Astrocyte (in vitro differentiated cells and primary cell): Measurements from ENCODE around the gene ARHGAP33. TPM values are rescaled to one million over a fixed set of nuclear protein-coding genes. Genes with fewer than 3 reads are reported as not detected.

Source experiments
- DNase-seq: peaks from one replicate; pipeline ENCODE4 v3.0.0-alpha.2; 2010; ENCODE audit warnings: low read depth
- FAIRE-seq: peaks from 2 replicates; lab custom pipeline; 2011; peaks lifted over from hg19 to GRCh38; lab: Jason Lieb, UNC
- H2AFZ ChIP-seq: 2 replicates; pipeline ENCODE4 v1.6.0; 2012; ENCODE audit warnings: low read depth, low read length, inconsistent platforms
- H3K27ac ChIP-seq: 2 replicates; pipeline ENCODE4 v1.5.1; 2011; ENCODE audit warnings: low read depth, low read length, inconsistent platforms
- H3K27me3 ChIP-seq: 2 replicates; pipeline ENCODE4 v1.6.0; 2011; ENCODE audit warnings: low read length, inconsistent platforms; ENCODE audit not compliant: insufficient read depth
- H3K36me3 ChIP-seq: 2 replicates; pipeline ENCODE4 v1.5.1; 2011; ENCODE audit warnings: low read length, inconsistent platforms; ENCODE audit not compliant: insufficient read depth
- H3K4me1 ChIP-seq: 2 replicates; pipeline ENCODE4 v1.5.1; 2011; ENCODE audit warnings: low read length, inconsistent platforms; ENCODE audit not compliant: insufficient read depth
- H3K4me2 ChIP-seq: 2 replicates; pipeline ENCODE4 v1.6.0; 2012; ENCODE audit warnings: low read length, inconsistent platforms
- H3K4me3 ChIP-seq: 2 replicates; pipeline ENCODE4 v1.5.1; 2011; ENCODE audit warnings: low read depth, mild to moderate bottlenecking, low read length, inconsistent platforms; ENCODE audit not compliant: insufficient read depth
- H3K79me2 ChIP-seq: 2 replicates; pipeline ENCODE4 v1.6.0; 2012; ENCODE audit warnings: mild to moderate bottlenecking, low read length, inconsistent platforms; ENCODE audit not compliant: insufficient read depth
- H3K9ac ChIP-seq: 2 replicates; pipeline ENCODE4 v1.6.0; 2012; ENCODE audit warnings: mild to moderate bottlenecking, low read length, inconsistent platforms
- H3K9me3 ChIP-seq: 2 replicates; pipeline ENCODE4 v1.5.1; 2012; ENCODE audit warnings: low read depth, mild to moderate bottlenecking, low read length, inconsistent platforms; ENCODE audit not compliant: insufficient read depth
- H4K20me1 ChIP-seq: 2 replicates; pipeline ENCODE4 v1.6.0; 2012; ENCODE audit warnings: low read length, inconsistent platforms; ENCODE audit not compliant: insufficient read depth
- H3K27ac Mint-ChIP-seq: one replicate; pipeline ENCODE4 v1.8.0; 2021; ENCODE audit warnings: mild to moderate bottlenecking, mixed read lengths; ENCODE audit not compliant: unreplicated experiment
- H3K27me3 Mint-ChIP-seq: one replicate; pipeline ENCODE4 v1.8.0; 2021; ENCODE audit warnings: low read depth, mixed read lengths; ENCODE audit not compliant: unreplicated experiment
- H3K36me3 Mint-ChIP-seq: one replicate; pipeline ENCODE4 v1.8.0; 2021; ENCODE audit warnings: low read depth, mixed read lengths; ENCODE audit not compliant: unreplicated experiment
- H3K4me1 Mint-ChIP-seq: one replicate; pipeline ENCODE4 v1.8.0; 2021; ENCODE audit warnings: low read depth, mixed read lengths; ENCODE audit not compliant: unreplicated experiment
- H3K4me3 Mint-ChIP-seq: one replicate; pipeline ENCODE4 v1.8.0; 2021; ENCODE audit warnings: mild to moderate bottlenecking, moderate library complexity, mixed read lengths; ENCODE audit not compliant: unreplicated experiment
- H3K9me3 Mint-ChIP-seq: one replicate; pipeline ENCODE4 v1.8.0; 2021; ENCODE audit warnings: mild to moderate bottlenecking, mixed read lengths; ENCODE audit not compliant: unreplicated experiment
- CTCF ChIP-seq: IDR thresholded peaks from 2 replicates; pipeline ENCODE4 v1.5.1; 2011; ENCODE audit warnings: low read depth, mild to moderate bottlenecking, inconsistent platforms, low read length, moderate library complexity; ENCODE audit not compliant: insufficient read depth
- EZH2 ChIP-seq: IDR thresholded peaks from 2 replicates; pipeline ENCODE4 v1.6.1; 2012; ENCODE audit warnings: mild to moderate bottlenecking, low read length, inconsistent platforms; ENCODE audit not compliant: insufficient read depth
- total RNA-seq: library from RNA; stranded (reverse); gene quantifications from 2 replicates; pipeline ENCODE4 v1.2.1, GENCODE V29; 2021

The ARHGAP33 gene
- total RNA-seq, 1 donor from 2014 or later = 5.5 TPM

GRCh38 chr19:35748106-35749020 lies 27.0 kb upstream of the ARHGAP33 start, which contains the start of gene LIN37:
Gene LIN37, plus strand, starts transcription at chr19:35748576. Its CDS starts 149 bp downstream, at chr19:35748725.
- FAIRE-seq (peak; percentile 56), DNase-seq (peak; percentile 97)
- peak within 1 kb of the TSS; percentile 69 for H3K27ac ChIP-seq
- H3K9ac ChIP-seq = peak within 1 kb of the TSS; percentile 95
- peak within 1 kb of the TSS; percentile 80 for H2AFZ ChIP-seq
- H3K27me3 ChIP-seq = no peaks in the 10 kb centered on the region
- peak within 1 kb of the TSS; percentile 87 for H3K4me2 ChIP-seq
- TF ChIP-seq EZH2 (no peak), CTCF (no peak)
- H3K27me3 Mint-ChIP-seq = no peaks in the 10 kb centered on the region
- peak within 1 kb of the TSS; percentile 92 for H3K4me3 ChIP-seq
- peaks cover 9% of the 10 kb centered on the region for H4K20me1 ChIP-seq
- peak within 1 kb of the TSS; percentile 99 for H3K4me3 Mint-ChIP-seq
- peaks cover 8% of the 10 kb centered on the region for H3K36me3 Mint-ChIP-seq
- H3K79me2 ChIP-seq = peaks cover 57% of the 10 kb centered on the region
- H3K4me1 ChIP-seq = peaks cover 9% of the 10 kb centered on the region
- peaks cover 5% of the 10 kb centered on the region for H3K36me3 ChIP-seq
- H3K9me3 ChIP-seq = no peaks in the 10 kb centered on the region
- H3K9me3 Mint-ChIP-seq = no peaks in the 10 kb centered on the region
- peaks cover 22% of the 10 kb centered on the region for H3K4me1 Mint-ChIP-seq
- H3K27ac Mint-ChIP-seq = peak within 1 kb of the TSS; percentile 94

GRCh38 chr19:35750167-35750566 lies 25.2 kb upstream of the ARHGAP33 start:
- Mint-ChIP-seq H3K4me1 (peaks cover 24% of the 10 kb centered on the region), H3K4me3 (peak overlapping the region; percentile 99), H3K27ac (no peak overlapping the region), H3K27me3 (peaks cover 2% of the 10 kb centered on the region), H3K9me3 (no peaks in the 10 kb centered on the region), H3K36me3 (peaks cover 18% of the 10 kb centered on the region)
- DNase-seq (no peak), FAIRE-seq (no peak)
- Histone ChIP-seq H3K4me2 (peak overlapping the region; percentile 87), H3K4me3 (no peak overlapping the region), H3K27me3 (no peaks in the 10 kb centered on the region), H3K9ac (peak overlapping the region; percentile 31), H3K4me1 (peaks cover 12% of the 10 kb centered on the region), H4K20me1 (peaks cover 15% of the 10 kb centered on the region), H2AFZ (no peak overlapping the region), H3K79me2 (peaks cover 57% of the 10 kb centered on the region), H3K9me3 (no peaks in the 10 kb centered on the region), H3K27ac (no peak overlapping the region), H3K36me3 (peaks cover 5% of the 10 kb centered on the region)
- no peak for TF ChIP-seq CTCF
- TF ChIP-seq EZH2 = no peak
